ENCODE results near the gene MCRS1.
A peak's percentile ranks its signal among the peaks of the same experiment; 100 is the strongest.
"Not testable (repeated sequence)": the region's sequence is repeated elsewhere in the genome, so short reads cannot be mapped to it uniquely, and the experiment has no call there.

MCRS1 gene

DNA sequence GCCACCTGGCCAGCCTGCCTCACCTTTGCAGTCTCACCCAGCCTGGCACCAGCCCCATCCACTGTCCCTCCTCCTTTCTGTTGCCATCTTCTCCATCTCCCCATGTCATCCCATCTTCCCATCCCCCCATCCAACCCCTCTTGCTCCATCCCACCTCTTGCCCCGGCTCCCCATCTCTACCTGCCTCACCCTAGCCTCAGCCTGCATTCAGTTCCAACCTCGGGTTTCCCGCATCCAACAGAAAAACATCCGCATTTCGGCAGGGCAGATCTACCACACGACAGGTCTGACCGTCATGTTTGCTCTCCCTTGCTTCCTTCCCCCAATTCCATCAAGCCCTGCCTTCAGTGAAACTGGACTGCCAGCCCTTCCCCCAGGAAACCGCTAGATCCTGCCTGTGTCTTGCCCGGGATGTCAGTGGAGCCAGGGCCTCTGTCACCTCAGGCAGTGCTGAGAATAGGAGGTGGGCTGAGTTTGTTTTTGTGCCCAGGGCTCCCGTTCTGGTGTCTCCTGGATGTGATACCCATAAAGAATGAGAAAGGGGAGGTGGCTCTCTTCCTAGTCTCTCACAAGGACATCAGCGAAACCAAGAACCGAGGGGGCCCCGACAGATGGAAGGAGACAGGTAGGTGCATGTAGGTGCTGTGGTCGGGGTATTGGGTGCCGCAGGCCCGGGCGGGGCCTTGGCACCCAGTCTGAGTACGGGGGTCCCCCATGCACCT is 26.6 kb downstream of the MCRS1 start:
- no peak for DNase-seq (ENCODE audit: low read depth in 3 of 3)

DNA sequence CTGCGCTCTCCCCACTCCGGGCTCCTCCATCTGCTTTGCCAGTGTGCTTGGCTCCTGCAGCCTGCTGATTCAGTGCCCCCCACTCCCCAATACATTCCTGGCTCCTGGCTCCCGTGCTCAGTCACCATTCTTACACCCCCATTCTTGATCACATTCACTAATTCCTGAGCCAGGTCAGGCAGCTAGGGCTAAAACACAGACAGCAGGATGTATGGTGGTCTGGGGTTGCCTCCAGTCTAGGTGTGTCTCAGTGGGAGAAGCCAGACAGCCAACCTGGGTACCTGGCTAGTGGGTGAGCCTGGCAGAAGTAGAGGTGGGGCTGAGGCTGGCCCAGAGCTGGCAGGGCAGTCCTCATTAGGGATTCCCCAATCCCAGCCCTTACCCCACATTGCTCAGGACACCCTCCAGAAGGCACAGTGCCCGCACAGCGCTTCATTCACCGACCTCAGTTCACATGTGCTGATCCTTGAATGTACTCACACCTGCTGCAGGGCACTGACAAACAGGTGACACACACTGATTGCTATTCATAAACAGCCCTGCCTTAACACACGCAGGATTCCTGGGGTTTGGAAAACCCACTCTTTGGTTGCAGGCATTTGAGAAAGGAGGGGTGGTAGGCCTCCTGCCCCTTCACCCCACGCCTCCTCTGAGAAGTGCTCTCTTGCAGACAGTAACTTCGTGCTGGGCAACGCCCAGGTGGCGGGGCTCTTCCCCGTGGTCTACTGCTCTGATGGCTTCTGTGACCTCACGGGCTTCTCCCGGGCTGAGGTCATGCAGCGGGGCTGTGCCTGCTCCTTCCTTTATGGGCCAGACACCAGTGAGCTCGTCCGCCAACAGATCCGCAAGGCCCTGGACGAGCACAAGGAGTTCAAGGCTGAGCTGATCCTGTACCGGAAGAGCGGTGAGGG is 27.5 kb downstream of the MCRS1 start:
- DNase-seq (ENCODE audit: low read depth in 3 of 3) = no peak

DNA sequence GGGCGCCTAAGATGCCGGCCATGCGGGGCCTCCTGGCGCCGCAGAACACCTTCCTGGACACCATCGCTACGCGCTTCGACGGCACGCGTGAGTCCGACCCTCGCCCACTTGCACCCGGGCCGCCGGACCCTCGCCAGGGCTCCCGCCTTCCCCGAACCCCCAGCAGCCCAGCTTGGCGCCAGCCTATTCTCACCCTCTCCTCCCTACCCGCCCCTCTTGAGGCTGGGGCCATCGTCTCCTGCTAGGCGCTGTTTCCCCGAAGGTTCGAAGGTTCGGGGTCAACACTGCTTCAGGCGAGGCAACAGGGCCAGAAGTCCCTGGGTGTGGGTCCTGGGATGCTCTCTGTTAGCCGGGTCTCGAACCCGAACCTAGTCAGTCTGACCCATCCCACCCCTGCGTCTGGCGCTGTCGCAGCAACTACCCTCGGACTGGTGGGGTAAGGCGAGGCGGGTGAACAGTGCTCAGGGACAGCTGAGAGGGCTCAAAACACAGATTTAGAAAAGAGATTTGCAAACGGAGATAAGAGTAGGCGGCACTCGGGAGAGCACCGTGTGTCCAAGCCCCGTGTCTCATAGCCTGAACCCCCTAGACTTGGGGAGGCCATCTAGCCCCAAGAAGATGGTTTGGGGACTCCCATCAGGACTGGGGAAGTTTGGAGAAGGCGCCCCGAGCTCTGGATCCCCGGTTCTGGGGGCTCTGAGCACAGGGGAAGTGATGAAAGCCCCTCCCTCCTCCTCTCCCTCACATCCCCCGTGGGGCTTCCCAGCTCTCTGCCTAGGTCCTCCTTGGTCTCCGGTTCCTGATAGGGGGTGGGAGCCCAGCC is 28.3 kb downstream of the MCRS1 start:
- DNase-seq (ENCODE audit: low read depth in 3 of 3) = no peak

DNA sequence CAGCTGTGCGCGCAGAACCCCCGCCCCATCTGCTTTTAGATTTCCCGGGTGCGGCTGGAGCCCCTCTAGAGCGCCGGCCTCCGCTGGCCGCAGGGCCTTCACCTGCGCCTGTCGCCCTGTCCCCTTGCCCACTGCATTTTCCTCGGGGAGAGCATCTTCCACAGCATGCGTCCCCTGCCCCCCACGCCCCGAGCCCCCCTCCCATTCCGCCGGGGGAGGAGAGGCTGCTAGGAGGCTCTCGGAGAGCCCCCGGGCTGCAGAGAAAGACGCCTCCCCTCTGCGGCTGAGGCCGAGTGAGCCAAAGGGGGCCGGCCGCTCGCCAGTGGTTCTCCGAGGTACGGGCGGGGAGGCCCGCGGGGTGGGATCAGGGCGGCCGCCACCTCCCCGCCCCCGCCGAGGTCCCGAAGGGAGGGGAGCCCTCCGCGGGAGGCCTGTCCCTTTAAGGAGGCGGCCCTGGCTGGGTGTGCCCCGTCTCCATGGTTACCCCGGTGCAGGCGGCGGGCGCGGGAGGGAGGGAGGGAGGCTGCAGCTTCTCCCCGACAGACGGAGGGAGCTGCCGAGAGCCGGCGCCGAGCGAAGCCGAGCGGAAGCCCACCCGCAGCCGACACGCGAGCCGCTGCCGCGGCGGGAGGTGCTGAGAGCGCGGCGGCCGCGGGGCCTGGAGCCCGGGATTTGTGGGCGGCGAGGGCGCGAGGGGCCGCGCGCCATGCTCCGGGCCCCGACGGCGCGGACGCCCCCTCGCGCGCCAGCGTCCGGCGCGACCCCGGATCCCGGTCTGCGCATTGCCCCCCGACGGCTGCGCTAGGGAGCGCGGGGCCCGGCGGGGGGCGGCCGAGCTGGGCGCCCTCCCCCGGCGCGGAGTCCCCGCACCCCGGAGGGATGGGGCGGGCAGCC is 29.2 kb downstream of the MCRS1 start, which contains the start of gene KCNH3:
TSS of gene KCNH3 (plus strand) at position 521 of the 894 bp plus-strand sequence. CDS start 387 bp downstream, outside the sequence.
- peak; percentile 67 to 84 (median 77) for DNase-seq (ENCODE audit: low read depth in 3 of 3)

DNA sequence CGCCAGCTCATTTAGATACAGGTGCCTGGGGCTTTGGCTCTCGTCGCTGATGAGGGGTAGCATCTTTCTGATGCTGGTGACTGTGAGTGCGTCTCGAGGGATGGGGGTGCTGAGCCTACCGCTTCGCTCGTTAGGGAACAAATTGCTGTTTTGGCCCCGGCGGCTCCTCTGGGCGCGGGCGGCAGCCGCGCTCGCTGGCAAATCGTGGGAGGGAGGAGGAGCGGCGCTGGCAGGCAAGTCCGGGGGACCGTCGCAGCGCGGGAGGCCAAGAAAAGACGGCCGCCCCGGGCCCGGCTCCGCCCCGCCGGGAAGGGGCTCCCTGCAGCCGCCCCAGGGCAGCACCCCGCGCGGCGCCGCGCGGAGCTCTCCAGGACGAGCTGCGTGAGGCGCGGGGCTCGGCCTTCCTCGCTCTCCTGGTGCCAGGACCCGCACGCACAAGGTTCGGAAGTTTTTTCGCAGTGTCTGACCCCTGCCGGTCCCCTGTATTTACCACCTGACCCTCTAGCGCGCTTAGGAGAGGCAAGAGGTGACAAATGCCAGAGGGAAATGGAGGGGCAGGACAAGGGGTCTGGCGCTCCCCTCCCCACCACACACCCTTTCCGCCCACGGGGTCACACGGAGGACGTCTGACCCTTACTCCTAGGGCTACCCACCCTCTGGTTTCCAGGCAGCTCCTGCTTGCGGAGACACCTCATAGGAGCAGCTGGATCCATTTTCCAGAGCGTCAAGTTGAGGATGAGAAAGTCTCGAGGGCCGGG is 30.0 kb downstream of the MCRS1 start:
- peak in 1 of 3 experiments; percentile 31 for DNase-seq (ENCODE audit: low read depth in 3 of 3)

DNA sequence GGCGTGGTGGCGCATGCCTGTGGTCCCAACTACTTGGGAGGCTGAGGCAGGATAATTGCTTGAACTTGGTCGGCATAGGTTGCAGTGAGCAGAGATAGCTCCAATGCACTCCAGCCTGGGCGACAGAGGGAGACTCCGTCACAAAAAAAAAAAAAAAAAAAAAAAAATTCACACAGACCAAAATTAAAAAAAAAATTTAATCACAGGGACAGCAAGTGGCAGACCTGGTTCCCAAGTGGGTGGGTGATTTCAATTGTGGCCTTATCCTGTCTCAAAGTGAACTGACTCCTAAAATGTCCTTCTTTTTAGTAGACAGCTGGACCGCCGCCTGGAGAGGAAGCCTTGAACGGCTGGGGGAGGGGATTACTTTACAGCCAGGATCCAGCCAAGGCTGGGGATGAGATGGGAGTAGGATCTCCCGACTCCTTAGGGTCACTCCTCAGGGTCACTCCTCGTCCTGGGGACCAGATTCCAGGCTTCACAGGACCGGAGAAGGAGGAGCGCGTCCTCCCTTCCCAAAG is 30.7 kb downstream of the MCRS1 start:
- DNase-seq (ENCODE audit: low read depth in 3 of 3) = no peak

DNA sequence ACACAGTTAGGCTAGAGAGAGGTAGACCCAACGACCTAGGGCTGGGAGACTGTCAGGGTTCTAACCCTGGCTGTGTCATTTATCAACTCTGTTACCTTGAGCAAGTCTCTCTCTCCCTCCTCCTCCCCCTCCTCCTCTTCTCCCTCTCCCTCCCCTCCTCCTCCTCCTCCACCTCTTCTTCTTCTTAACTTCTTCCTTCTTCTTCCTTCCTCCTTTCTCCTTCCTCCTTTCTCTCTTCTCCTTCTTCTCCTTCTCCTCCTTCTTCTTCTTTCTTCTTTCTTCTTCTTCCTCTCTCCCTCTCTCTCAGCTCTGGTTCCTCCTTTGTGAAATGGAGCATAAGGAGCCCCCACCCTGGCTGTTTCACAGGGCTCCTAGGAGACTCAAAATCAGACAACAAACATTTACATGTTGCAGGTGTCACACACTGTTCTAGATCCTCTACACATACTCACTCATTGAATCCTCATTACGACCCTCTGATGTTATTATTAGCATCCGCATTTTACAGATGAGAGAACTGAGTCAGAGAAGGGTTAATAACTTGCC is 31.3 kb downstream of the MCRS1 start:
- no peak for DNase-seq (ENCODE audit: low read depth in 3 of 3)

DNA sequence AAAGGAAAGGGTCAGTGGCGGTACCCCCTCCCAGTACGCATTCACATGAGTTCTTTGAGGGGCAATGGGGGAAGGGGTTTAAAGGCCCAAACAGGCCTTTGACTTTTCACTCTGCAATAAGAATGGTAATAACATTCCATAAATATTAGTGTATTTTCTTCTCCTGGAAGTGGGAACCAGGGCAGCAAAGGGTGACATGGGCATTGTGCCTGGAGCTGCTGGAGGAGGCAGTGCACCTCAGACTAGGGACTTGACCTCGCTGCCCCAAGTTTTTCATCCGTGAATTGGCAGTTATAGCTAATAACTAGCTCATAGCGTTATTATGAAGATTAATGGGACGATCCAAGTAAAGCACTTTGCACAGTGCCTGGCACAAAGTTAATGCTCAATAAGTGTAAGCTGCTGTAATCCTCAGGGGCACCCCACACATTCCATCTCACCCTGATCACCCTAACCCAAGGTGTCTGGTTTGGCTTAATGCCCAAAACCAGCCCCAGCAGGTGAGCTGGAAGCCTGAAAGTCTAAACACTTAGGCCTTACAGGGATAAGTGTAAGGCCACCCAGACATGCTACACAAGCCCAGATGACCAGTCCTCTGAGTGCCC is 31.9 kb downstream of the MCRS1 start:
- DNase-seq (ENCODE audit: low read depth in 3 of 3) = no peak

DNA sequence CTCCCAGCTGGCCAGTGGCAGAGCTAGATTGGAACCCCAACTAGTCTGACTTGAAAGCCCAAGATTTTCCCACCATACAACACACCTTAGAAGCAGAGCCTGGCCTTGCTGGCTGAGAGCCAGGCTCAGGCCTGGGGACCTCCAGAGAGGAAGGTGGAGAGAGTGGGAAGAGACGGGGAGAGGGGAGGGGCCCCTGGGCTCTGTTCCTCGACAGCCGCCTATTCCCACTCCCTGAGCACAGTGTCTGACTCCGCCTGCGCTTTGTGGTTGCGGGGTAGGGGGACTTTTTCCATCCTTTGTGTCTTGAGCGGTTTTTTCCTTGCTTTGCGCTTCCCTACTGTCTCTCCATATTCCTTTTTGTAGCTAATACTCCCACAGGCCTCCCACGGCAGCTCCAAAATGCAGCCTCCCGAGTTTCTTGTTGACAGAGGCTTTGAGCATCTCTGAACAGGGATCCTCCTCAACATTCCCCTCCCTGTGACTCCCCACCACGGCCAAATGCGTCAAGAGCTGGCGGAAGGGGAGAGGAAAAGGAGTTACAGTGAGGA is 33.1 kb downstream of the MCRS1 start:
- no peak for DNase-seq (ENCODE audit: low read depth in 3 of 3)

DNA sequence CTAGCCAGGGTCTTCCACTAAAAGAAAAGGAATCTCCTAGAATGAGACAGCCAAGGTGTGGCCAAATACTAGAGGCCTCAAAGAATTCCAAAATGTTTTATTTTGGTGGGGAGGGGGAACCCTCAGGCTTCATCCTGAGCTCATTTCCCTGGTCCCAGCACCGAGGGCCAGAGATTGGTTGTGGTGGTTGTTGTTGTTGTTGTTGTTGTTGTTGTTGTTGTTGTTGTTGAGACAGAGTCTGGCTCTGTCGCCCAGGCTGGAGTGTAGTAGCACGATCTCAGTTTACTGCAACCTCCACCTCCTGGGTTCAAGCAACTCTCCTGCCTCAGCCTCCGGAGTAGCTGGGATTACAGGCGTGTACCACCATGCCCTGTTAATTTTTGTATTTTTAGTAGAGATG is 33.8 kb downstream of the MCRS1 start:
- DNase-seq (ENCODE audit: low read depth in 3 of 3) = not testable (repeated sequence)

DNA sequence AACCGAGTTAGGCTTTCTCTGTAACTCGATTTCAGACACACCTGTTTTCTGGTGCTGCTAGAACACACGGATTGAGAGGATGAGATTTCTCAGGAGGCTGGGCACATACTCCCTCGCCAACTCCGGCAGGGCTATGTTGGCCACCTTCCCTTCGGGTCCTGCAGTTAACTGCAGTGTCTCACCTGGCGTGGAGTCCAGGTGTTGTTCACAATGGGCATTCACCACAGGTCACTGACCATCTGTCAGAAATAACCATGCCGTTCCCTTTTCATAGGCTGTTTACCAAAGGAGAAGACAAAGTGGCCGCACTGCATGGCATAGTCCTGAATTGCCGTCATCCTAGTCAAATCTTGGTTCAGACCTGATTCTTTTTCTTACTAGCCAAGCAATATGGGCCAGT is 34.6 kb downstream of the MCRS1 start:
- no peak for DNase-seq (ENCODE audit: low read depth in 3 of 3)

DNA sequence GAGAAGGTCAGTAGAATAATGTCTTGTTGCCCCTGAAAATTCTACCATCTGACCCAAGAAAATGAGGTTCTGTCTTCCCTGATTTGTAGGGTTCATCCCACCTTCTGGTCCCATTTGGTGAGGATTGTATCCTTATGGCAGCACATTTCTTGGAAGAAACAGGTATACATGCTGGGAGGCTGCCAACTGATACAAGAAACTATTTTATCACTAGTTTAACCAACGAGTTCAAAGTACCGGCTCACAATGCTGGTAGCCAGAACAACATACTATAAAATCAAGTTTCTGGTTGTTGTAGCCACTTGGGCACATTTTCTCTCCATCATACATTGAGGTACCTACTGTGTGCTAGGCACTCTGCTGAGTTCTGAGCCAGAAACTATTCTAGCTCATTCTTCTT is 36.2 kb downstream of the MCRS1 start:
- DNase-seq (ENCODE audit: low read depth in 3 of 3) = no peak

DNA sequence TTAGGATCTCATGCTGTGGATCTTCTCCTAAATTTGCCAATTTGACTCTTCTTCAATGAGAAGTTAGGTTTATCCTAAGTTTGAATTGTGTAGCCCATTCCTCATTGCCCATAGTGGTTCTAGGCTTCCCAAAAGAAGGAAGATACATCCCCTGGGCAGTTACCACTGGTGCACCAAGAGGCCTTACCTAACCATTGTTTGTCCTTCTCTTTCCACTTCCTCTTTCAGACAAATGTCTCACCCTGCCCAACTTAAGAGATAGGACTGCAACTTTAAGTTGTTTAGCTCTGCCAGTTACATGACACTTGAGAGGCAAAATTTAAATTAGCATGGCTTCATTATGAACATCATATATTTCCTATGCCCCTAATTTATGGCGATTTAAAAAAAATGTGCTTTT is 38.5 kb downstream of the MCRS1 start:
- DNase-seq (ENCODE audit: low read depth in 3 of 3) = no peak

DNA sequence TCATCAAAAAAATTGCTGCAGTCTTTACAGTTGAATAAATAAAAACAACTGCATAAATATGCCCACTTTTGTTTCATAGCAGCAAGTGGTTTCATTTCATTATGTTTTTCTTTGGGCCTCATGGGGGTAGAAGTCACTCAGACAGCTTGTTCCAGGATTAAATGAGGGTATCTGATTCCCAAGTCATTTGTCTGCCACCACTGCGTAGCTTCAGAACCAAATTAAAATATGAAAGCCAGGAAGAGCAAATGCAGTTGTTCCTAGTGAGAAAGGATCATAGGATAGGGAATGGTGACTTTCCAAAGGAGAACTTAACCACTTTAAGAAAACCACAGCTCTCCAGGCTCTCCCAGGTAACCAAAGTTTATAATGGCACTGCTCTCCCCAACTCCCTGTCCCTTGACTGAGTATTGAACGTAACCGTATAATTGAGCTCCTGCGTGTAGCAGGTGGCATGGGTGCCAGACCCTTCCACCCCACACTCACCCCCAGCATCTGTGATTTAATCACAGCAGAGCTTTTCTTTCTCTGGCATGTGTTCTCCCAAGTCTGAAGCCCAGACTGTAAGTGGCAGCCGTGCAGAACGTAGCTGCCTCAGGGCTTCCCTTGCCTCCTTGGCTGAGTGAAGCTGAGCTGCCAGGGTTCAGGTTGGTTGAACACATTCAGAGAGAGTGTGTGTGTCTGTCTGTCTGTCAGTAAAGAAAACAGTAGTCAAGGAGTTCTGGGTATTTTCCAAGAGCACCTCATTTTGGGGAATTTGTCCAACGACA is 40.4 kb downstream of the MCRS1 start:
- no peak for DNase-seq (ENCODE audit: low read depth in 3 of 3)

DNA sequence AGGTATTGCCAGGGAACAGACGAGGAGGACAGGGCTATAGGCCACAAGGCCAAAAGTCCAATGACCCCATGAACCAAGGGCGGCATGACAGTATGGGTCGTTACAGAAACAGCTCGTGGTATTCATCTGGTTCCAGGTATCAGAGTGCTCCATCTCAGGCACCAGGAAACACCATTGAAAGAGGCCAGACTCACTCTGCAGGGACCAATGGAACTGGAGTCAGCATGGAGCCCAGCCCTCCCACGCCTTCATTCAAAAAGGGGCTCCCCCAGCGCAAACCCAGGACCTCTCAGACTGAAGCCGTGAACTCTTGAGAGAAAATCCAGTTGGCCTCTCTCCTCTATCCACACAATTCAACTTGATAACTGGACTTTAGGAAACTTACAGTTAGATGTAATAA is 42.0 kb downstream of the MCRS1 start:
- no peak for DNase-seq (ENCODE audit: low read depth in 3 of 3)

DNA sequence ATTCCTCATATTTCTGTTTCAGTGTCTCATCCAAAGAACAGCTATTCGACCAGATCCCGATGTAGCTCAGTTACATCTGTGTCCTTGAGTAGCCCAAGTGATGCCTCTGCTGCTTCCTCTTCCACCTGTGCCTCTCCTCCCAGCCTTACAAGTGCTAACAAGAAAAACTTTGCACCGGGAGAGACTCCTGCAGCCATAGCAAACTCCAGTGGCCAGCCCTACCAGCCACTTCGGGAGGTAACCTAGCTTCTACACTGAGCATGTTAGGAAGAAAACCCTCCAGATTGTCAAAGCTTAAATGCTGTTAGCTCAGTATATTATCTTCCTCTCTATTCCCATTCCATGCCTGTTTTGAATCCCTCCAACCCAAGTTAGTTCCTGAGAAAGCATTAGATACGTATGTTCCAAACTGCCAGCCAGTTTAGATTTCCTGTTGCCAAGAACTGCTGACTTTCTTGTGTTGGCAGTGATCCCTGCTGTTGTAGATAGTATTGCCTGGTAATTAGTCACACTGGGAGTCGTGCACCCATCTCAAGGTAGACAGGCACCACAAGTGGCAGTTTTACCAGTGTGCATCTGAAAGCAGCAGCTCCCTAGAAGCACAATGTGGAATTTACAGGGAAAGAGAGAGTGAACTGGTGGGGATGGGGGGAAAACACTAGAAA is 43.1 kb downstream of the MCRS1 start:
- DNase-seq (ENCODE audit: low read depth in 3 of 3) = no peak

DNA sequence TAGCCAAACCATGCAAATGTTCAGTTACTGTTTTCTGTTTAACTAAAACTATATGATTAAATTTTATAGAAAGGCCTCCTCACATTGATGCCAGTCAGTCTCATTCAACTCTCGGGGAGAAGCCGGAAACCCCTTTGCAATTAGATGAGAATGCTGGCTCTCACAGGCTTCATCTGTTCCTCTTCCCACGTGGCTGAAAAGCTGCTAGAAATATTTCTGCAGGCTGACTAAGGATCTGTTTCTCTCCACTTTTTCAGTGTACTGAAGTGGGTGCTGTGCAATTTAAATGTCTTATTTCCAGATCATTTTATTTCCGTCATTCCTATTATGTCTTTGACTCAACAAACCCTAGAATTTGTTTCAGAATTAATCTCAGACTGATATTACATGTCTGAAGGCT is 46.6 kb downstream of the MCRS1 start:
- no peak for DNase-seq (ENCODE audit: low read depth in 3 of 3)

DNA sequence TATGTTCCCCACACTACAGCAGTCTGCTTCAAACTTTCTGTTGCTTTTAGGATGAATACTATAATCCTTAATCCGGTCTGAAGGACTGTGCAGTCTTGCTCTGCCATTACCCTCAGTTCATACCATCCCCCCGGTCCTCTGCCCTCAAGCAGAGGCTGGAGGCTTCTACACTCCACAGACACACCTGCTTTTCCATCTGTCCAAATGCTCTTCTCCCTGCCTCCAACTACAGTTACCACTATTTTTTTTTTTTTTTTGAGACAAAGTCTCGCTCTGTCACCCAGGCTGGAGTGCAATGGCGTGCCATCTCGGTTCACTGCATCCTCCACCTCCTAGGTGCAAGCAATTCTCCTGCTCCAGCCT is 48.4 kb downstream of the MCRS1 start:
- DNase-seq (ENCODE audit: low read depth in 3 of 3) = no peak

Measured in stimulated activated CD4-positive, alpha-beta T cell treated with anti-CD3 and anti-CD28 coated beads, TNF-alpha, amount 100 ng/mL, for 4 hours (primary cell).